Measurements from ENCODE around the gene TCAP.

- TF ChIP-seq CTCF (IDR thresholded peaks at IDR 0.05 in 8 of 11, conservative IDR thresholded peaks at IDR 0.05 in 3 of 11) (no peak), POLR2AphosphoS5 (IDR thresholded peaks at IDR 0.05) (no peak)
Measured at GRCh38 chr17:39643271-39643670, 21.9 kb upstream of the TCAP start.

Measured in spleen (tissue), 7 donors.